Measurements from ENCODE around the gene GAS2L3.
"Not testable (repeated sequence)": the region's sequence is repeated elsewhere in the genome, so short reads cannot be mapped to it uniquely, and the experiment has no call there.

Gene GAS2L3

DNA sequence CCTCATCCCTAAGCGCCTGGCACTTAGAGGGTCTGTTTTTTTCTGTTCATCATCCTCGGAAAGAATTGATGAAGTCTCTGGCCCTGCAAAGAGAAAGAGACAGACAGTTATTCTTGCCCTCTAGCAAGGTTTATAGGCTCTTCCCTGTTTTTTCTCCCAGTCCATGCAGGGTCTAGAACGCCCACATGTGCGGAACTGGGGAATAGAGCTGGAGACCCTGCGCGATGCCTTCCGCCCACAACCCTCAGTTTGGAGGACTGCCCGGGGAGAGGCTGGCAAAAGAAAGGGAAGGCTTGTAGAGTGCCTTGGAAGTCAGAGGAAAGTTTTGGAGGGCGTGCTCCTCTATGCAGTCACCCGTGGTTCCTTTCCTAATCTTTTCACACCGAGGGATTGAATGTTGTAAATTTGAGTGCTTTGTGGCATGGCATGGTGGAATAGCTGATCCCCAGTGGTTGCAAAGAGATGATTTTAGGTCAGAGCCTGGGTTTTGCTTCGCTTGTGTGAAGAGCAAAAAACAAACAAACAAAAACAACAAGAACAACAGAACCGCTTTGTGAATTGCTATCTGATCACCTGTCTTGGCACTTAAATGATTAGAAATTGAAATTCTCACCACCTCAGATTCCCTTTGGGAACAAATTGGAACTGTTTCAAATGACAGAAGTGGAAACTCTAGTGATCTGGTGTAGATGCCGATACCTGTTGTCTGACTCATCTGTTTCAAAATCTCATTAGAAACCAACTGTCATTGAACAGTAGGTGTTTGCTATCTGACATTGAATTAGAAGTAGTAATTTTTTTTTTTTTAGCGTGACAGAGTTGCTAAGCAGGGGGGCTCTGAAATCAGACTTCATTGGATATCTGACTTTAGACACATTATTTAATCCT lies 947 bp downstream of the GAS2L3 start:
- no peak for DNase-seq (ENCODE audit: low read depth)

GRCh38 chr12:100576331-100577036 lies 3.0 kb downstream of the GAS2L3 start:
- DNase-seq (ENCODE audit: low read depth): no peak

GRCh38 chr12:100578923-100579322 lies 5.4 kb downstream of the GAS2L3 start:
- DNase-seq (ENCODE audit: low read depth): no peak

- no peak for DNase-seq (ENCODE audit: low read depth)
Measured at GRCh38 chr12:100579844-100580243, 6.4 kb downstream of the GAS2L3 start.

GRCh38 chr12:100584256-100584655 lies 10.8 kb downstream of the GAS2L3 start:
- no peak for DNase-seq (ENCODE audit: low read depth)

DNA sequence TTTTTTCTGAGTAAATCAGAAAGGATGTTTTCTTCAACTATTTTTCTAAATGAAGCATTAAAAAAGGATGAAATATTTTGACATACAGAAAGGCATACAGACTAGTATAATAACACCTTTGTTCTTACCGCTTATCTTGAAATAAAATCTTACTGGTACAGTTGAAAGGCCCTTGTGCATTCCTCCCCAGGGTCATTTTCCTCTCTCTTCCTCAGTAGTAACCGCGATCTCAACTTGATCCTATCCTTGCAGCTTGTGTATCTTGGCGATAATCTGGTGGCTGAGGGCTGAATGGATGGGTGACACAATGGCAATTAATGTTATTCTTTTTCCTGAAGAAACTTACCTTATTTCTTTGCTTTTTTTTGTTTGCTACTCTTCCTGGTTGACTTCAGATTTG lies 18.5 kb downstream of the GAS2L3 start:
- no peak for DNase-seq (ENCODE audit: low read depth)

GRCh38 chr12:100593490-100593889 lies 20.0 kb downstream of the GAS2L3 start:
- DNase-seq (ENCODE audit: low read depth): no peak

DNA sequence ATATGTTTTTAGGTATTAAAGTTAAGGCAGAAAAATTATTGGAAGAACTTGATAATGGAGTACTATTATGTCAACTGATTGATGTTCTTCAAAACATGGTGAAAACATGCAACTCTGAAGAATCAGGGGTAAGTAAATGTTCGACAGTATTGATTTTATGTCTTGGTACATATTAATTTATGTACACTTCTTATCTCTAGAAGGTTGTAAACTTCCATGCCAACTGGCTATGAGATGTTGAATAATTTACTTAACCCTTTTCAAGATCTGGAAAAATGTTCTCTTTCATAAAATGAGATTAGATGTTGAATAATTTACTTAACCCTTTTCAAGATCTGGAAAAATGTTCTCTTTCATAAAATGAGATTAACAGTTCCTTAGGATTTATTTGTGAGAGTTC lies 28.1 kb downstream of the GAS2L3 start:
- DNase-seq (ENCODE audit: low read depth): no peak

DNA sequence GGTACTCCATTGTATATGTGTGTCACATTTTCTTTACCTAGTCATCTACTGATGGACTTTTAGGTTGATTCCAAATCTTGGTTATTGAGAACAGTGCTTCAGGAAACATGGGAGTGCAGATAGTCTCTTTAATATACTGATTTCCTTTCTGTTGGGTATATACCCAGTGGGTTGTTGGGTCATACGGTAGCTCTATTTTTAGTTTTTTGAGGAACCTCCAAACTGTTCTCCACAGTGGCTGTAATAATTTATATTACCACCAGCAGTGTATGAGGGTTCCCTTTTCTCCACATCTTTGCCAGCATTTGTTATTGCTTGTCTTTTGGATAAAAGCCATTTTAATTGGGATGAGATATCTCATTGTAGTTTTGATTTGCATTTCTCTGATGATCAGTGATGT lies 29.5 kb downstream of the GAS2L3 start:
- DNase-seq (ENCODE audit: low read depth): not testable (repeated sequence)

DNA sequence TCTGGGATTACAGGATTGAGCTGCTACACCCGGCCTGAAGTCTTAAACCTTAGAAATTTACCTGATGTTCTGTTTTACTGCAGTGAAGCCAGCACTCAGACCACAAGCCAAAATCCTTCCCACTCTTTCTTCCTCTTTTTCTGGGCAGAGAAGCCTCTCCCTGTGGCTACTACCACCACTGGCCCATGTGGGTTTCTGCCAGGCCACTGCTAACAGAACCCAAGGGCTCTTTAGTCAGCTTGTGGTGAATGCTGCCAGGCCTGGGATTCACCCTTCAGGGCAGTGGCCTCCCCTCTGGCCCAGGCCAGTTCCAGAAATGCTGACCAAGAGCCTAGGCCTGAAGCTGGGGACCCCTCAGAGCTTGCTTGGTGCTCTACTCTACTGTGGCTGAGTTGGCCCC lies 35.3 kb downstream of the GAS2L3 start:
- no peak for DNase-seq (ENCODE audit: low read depth)

- DNase-seq (ENCODE audit: low read depth): no peak
Measured at GRCh38 chr12:100610666-100611430, 37.4 kb downstream of the GAS2L3 start.

GRCh38 chr12:100612606-100613005 lies 39.1 kb downstream of the GAS2L3 start:
- no peak for DNase-seq (ENCODE audit: low read depth)

- no peak for DNase-seq (ENCODE audit: low read depth)
Measured at GRCh38 chr12:100624571-100624970, 51.1 kb downstream of the GAS2L3 start.

- DNase-seq (ENCODE audit: low read depth): no peak
Measured at GRCh38 chr12:100632445-100632892, 59.0 kb downstream of the GAS2L3 start.

DNA sequence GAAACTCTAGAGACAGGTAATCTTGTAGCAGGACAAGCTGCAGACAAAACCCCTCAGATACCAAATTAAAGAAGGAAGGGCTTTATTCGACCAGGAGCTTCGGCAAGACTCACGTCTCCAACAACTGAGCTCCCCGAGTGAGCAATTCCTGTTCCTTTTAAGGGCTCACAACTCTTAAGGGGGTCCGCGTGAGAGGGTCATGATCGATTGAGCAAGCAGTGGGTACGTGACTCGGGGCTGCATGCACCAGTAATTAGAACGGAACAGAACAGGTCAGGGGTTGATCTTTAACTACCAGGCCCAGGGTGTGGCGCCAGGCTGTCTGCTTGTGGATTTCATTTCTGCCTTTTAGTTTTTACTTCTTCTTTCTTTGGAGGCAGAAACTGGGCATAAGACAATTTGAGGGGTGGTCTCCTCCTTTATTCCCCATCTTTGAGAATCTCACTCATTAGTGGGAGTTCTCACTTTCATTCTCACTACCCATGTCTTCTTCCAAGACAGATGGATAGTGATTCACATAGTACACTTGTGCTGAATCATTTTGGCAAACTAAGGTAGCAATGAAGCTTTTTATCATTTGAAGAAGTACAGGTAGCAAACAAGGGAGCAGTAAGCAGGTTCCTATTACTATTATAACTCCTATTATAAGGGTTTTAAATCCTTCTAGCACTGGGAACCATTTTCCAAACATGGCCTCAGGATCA lies 59.8 kb downstream of the GAS2L3 start:
- not testable (repeated sequence) for DNase-seq (ENCODE audit: low read depth)

- DNase-seq (ENCODE audit: low read depth): no peak
Measured at GRCh38 chr12:100643246-100643645, 69.8 kb downstream of the GAS2L3 start.

- no peak for DNase-seq (ENCODE audit: low read depth)
Measured at GRCh38 chr12:100646896-100647295, 73.4 kb downstream of the GAS2L3 start.

DNA sequence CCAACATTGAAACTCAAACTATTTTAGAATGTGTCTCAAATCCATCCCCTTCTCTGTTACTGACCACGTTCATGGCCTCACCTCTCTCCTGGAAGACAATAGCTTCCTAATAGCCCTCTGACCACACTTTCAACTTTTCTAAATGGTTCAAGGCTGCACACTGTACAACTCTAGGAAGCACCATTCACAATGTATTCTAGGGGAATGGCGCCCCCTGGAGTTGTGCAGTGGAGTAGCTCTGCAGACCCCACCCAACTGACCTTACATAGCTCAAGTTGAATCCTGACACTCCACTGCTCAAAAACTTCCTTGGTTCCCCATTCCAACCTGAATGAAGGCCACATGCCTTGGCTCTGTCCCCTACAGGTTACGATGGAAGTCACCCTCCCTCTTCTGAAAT lies 77.6 kb downstream of the GAS2L3 start:
- DNase-seq (ENCODE audit: low read depth): no peak

DNA sequence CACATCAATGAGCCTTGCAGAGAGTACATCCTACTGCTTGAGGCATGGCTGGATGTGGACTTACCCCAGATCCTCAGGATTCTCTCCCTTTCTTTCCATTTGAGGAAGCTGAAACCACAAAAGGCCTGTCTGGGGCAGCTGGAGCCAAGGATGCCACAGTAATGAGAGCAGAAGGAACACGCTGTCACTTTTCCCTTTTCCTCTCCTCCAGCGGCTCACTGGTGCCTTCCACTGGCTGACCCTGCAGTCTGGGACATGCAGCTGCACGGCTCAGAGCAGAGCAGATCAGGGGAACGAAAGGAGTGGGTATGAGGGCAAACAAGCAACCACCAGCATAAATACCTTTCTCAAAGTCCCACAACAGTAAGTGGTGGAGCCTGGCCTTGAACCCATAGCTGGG lies 78.2 kb downstream of the GAS2L3 start:
- DNase-seq (ENCODE audit: low read depth): no peak

GRCh38 chr12:100652488-100652887 lies 79.0 kb downstream of the GAS2L3 start:
- no peak for DNase-seq (ENCODE audit: low read depth)

DNA sequence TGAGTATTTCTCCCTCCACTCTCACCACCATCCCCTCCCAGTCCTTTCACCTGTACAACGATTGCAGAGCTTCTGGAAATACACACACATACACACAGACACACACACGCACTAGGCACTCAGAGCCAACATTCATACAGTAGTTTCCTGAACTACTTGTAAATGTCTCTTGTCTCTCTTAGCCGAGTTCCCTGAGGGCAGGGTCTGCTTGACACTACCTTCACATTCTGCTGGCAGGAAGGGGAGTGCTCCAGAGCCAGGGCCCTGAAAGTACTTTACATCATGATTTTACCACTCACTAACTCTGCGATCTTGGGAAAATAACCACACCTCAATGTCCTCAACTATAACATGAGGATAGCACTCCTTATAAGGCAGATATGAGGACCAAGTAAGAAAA lies 82.7 kb downstream of the GAS2L3 start:
- DNase-seq (ENCODE audit: low read depth): no peak

DNA sequence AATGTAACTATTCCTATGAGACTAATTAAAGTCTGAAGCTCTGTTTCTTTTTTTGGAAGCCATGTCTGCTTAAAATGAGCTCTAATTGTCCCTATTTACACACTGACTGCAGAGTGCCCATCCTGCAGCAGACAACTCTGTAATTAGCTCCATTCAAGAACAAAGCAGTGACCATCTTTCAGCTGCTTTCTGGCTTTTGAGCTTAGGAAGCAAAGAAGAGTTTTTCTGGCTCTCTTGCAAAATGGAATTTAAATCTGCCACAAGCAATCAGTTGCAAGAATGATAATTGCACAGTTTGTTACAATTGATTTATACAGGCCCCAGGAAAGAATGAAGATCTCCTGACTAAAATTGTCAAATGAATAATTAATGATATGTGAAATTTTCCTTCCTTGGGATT lies 83.4 kb downstream of the GAS2L3 start:
- DNase-seq (ENCODE audit: low read depth): no peak
